IMR-90 (cell line): ENCODE data around the gene LTBP1. TPM values are rescaled to one million over a fixed set of nuclear protein-coding genes. Genes with fewer than 3 reads are reported as not detected.

ENCODE experiments used
- ATAC-seq: fragments of 200-7000 bp; cut with Tn5 transposase; 2 replicates; pipeline ENCODE4 v1.9.1; 2020; ENCODE audit warnings: low read depth, mild to moderate bottlenecking, moderate library complexity
- BruUV-seq: library from RNA; stranded (reverse); fragments of 400-500 nt; replicated peaks from 2 replicates; lab custom pipeline; 2021; lab: Mats Ljungman, UMichigan
- CTCF ChIA-PET: fragments of 300-600 bp; formaldehyde crosslinking; extraction: SDS; loops from one replicate; lab custom pipeline; 2021; ENCODE audit warnings: antibody characterized with exemption; lab: Yijun Ruan, JAX
- POLR2A ChIA-PET: fragments of 300-600 bp; sonication (Branson Sonifier 250); formaldehyde crosslinking; loops from one replicate; lab custom pipeline; 2022; ENCODE audit warnings: antibody characterized with exemption; ENCODE audit not compliant: unreplicated experiment; lab: Charles Lee
- DNase-seq: peaks from one replicate; pipeline ENCODE4 v3.0.0; 2013
- H2AFZ ChIP-seq: replicated peaks from 2 replicates; pipeline ENCODE3; 2013; ENCODE audit warnings: low read length, mild to moderate bottlenecking; ENCODE audit not compliant: poor library complexity
- H2AK5ac ChIP-seq: 2 replicates; pipeline ENCODE4 v1.6.1; 2013; ENCODE audit warnings: low read depth, low read length, inconsistent platforms
- H2AK9ac ChIP-seq: replicated peaks from 2 replicates; pipeline ENCODE3; 2013; ENCODE audit warnings: mild to moderate bottlenecking, low read depth, low read length, moderate library complexity; ENCODE audit not compliant: poor library complexity
- H2BK120ac ChIP-seq: 2 replicates; pipeline ENCODE4 v1.6.1; 2013; ENCODE audit warnings: low read depth, low read length, inconsistent platforms
- H2BK15ac ChIP-seq: 3 replicates; pipeline ENCODE4 v1.6.1; 2013; ENCODE audit warnings: low read depth, low read length, inconsistent platforms
- H2BK20ac ChIP-seq: 2 replicates; pipeline ENCODE4 v1.6.1; 2013; ENCODE audit warnings: low read depth, mild to moderate bottlenecking, inconsistent platforms, low read length, moderate library complexity
- H2BK5ac ChIP-seq: 2 replicates; pipeline ENCODE4 v1.6.1; 2013; ENCODE audit warnings: mild to moderate bottlenecking, low read depth, low read length, inconsistent platforms; ENCODE audit not compliant: poor library complexity, severe bottlenecking
- H3K14ac ChIP-seq: replicated peaks from 2 replicates; pipeline ENCODE4 v1.6.1; 2013; ENCODE audit warnings: low read depth, low read length, inconsistent platforms
- H3K18ac ChIP-seq: 2 replicates; pipeline ENCODE4 v1.6.1; 2013; ENCODE audit warnings: low read depth, low read length, control low read depth
- H3K23ac ChIP-seq: 2 replicates; pipeline ENCODE4 v1.6.1; 2013; ENCODE audit warnings: low read depth, low read length, inconsistent platforms
- H3K27ac ChIP-seq: 2 replicates; pipeline ENCODE4 v1.5.1; 2013; ENCODE audit warnings: mild to moderate bottlenecking, control low read depth, low read length; ENCODE audit not compliant: insufficient read depth
- H3K27me3 ChIP-seq: 2 replicates; pipeline ENCODE4 v1.6.1; 2013; ENCODE audit warnings: low read length; ENCODE audit not compliant: control insufficient read depth, insufficient read depth
- H3K36me3 ChIP-seq: 2 replicates; pipeline ENCODE4 v1.6.1; 2013; ENCODE audit warnings: low read length, mixed read lengths; ENCODE audit not compliant: control insufficient read depth, insufficient read depth
- H3K4ac ChIP-seq: 2 replicates; pipeline ENCODE4 v1.6.1; 2013; ENCODE audit warnings: low read depth, low read length, inconsistent platforms
- H3K4me1 ChIP-seq: 2 replicates; pipeline ENCODE4 v1.6.1; 2013; ENCODE audit warnings: low read length, mixed read lengths; ENCODE audit not compliant: control insufficient read depth, insufficient read depth
- H3K4me2 ChIP-seq: 2 replicates; pipeline ENCODE4 v1.6.1; 2013; ENCODE audit warnings: low read depth, mild to moderate bottlenecking, control low read depth, low read length, moderate library complexity
- H3K4me3 ChIP-seq: 2 replicates; pipeline ENCODE4 v1.5.1; 2013; ENCODE audit warnings: low read depth, mild to moderate bottlenecking, control low read depth, low read length, moderate library complexity; ENCODE audit not compliant: insufficient read depth
- H3K56ac ChIP-seq: 2 replicates; pipeline ENCODE4 v1.6.1; 2013; ENCODE audit warnings: low read length, inconsistent platforms; ENCODE audit not compliant: insufficient read depth; ENCODE audit errors: extremely low read depth
- H3K79me1 ChIP-seq, 2 experiments: 2 replicates each; pipeline ENCODE4 v1.6.1; 2013; ENCODE audit warnings: low read length in 2 of 2, inconsistent platforms in 1 of 2, low read depth in 1 of 2
- H3K9ac ChIP-seq: 2 replicates; pipeline ENCODE4 v1.6.1; 2013; ENCODE audit warnings: low read depth, low read length, control low read depth
- H3K9me1 ChIP-seq: 2 replicates; pipeline ENCODE4 v1.6.1; 2013; ENCODE audit warnings: low read length, inconsistent platforms; ENCODE audit not compliant: insufficient read depth
- H3K9me3 ChIP-seq: 2 replicates; pipeline ENCODE4 v1.6.1; 2013; ENCODE audit warnings: low read length; ENCODE audit not compliant: control insufficient read depth, insufficient read depth
- H4K20me1 ChIP-seq: 2 replicates; pipeline ENCODE4 v1.6.1; 2013; ENCODE audit warnings: low read length, inconsistent platforms; ENCODE audit not compliant: insufficient read depth
- H4K5ac ChIP-seq: 2 replicates; pipeline ENCODE4 v1.6.1; 2013; ENCODE audit warnings: mild to moderate bottlenecking, low read depth, low read length, control low read depth
- H4K8ac ChIP-seq, 2 experiments: 2 replicates each; pipeline ENCODE4 v1.6.1; 2013; ENCODE audit warnings: low read depth in 2 of 2, low read length in 2 of 2, control low read depth in 1 of 2, inconsistent platforms in 1 of 2
- H4K91ac ChIP-seq: 2 replicates; pipeline ENCODE4 v1.6.1; 2013; ENCODE audit warnings: low read depth, low read length, inconsistent platforms; ENCODE audit not compliant: insufficient read depth
- BHLHE40 ChIP-seq: fragments of 150-350 bp; IDR thresholded peaks from 2 replicates; pipeline ENCODE4 v1.6.1; 2016; ENCODE audit warnings: mild to moderate bottlenecking, low read depth, low read length
- CEBPB ChIP-seq: IDR thresholded peaks from 2 replicates; pipeline ENCODE4 v1.6.1; 2012; ENCODE audit warnings: low read depth, low read length, improper control_type of control experiment
- CHD1 ChIP-seq: IDR thresholded peaks from 2 replicates; pipeline ENCODE4 v1.6.1; 2012; ENCODE audit warnings: low read depth, low read length, improper control_type of control experiment
- ELK1 ChIP-seq: fragments of 150-350 bp; IDR thresholded peaks from 2 replicates; pipeline ENCODE4 v1.6.1; 2016; ENCODE audit warnings: low read depth, mild to moderate bottlenecking, low read length, moderate library complexity, borderline replicate concordance
- FOS ChIP-seq: fragments of 150-350 bp; IDR thresholded peaks from 2 replicates; pipeline ENCODE4 v1.6.1; 2016; ENCODE audit warnings: low read depth, low read length
- MAFK ChIP-seq: IDR thresholded peaks from 2 replicates; pipeline ENCODE4 v1.6.1; 2012; ENCODE audit warnings: low read depth, low read length, improper control_type of control experiment
- MAZ ChIP-seq: IDR thresholded peaks from 2 replicates; pipeline ENCODE4 v1.6.1; 2012; ENCODE audit warnings: low read depth, mild to moderate bottlenecking, low read length, improper control_type of control experiment, moderate library complexity, borderline replicate concordance
- MXI1 ChIP-seq: IDR thresholded peaks from 2 replicates; pipeline ENCODE4 v1.6.1; 2012; ENCODE audit warnings: low read depth, mild to moderate bottlenecking, low read length, moderate library complexity, borderline replicate concordance
- NFE2L2 ChIP-seq: fragments of 150-350 bp; IDR thresholded peaks from 2 replicates; pipeline ENCODE4 v1.6.1; 2016; ENCODE audit warnings: low read depth, mild to moderate bottlenecking, low read length
- POLR2A ChIP-seq: IDR thresholded peaks from 2 replicates; pipeline ENCODE4 v1.6.1; 2012; ENCODE audit warnings: mild to moderate bottlenecking, low read depth, low read length
- RAD21 ChIP-seq: IDR thresholded peaks from 2 replicates; pipeline ENCODE4 v1.6.1; 2012; ENCODE audit warnings: low read length, improper control_type of control experiment
- RCOR1 ChIP-seq: IDR thresholded peaks from 2 replicates; pipeline ENCODE4 v1.6.1; 2012; ENCODE audit warnings: mild to moderate bottlenecking, low read length, improper control_type of control experiment; ENCODE audit not compliant: insufficient replicate concordance
- RFX5 ChIP-seq: IDR thresholded peaks from 2 replicates; pipeline ENCODE4 v1.8.0; 2012; ENCODE audit warnings: low read depth, mild to moderate bottlenecking, low read length, moderate library complexity
- SMC3 ChIP-seq: fragments of 150-350 bp; IDR thresholded peaks from 2 replicates; pipeline ENCODE4 v1.6.1; 2016; ENCODE audit warnings: low read depth, mild to moderate bottlenecking, antibody characterized with exemption, low read length, moderate library complexity
- WGBS, 2 experiments: methylation state at CpG; one replicate each; pipeline versions ENCODE4 v1.1.5 to v1.1.7; 2013; ENCODE audit warnings: missing lambda C conversion rate in 2 of 2; ENCODE audit not compliant: insufficient read length in 1 of 2; ENCODE audit errors: extremely low coverage in 2 of 2; 5-methylcytosine and 5-hydroxymethylcytosine counted together
- dilution Hi-C: fragments of 300-500 bp; cut with HindIII; formaldehyde crosslinking; loops from one replicate; pipeline ENCODE4 v1.14.3; 2018; ENCODE audit warnings: low sequenced_read_pairs; ENCODE audit not compliant: unreplicated experiment
- in situ Hi-C: fragments of 300-500 bp; cut with MboI; formaldehyde crosslinking; loops from 3 replicates; pipeline ENCODE4 v1.14.3; 2019; ENCODE audit warnings: low sequenced_read_pairs, inconsistent platforms, mixed read lengths
- intact Hi-C: fragments of 100-400 bp; cut with micrococcal nuclease; formaldehyde crosslinking; loops from 2 replicates; pipeline ENCODE4 v1.10.0; 2022
- polyA plus RNA-seq, 3 experiments: library from polyadenylated mRNA; depleted of rRNA; stranded (reverse); fragments of >200 nt; gene quantifications; 2 replicates each; pipeline ENCODE4 v1.2.3, GENCODE V29; 2012; ENCODE audit warnings: low replicate concordance in 1 of 3
- total RNA-seq: library from RNA; depleted of rRNA; stranded (reverse); fragments of >200 nt; gene quantifications from 2 replicates; pipeline ENCODE4 v1.2.3, GENCODE V29; 2012
- TF ChIP-seq, protein P1 (sequence below): fragments of 150-350 bp; IDR thresholded peaks from 2 replicates; pipeline ENCODE4 v1.6.1; 2017; ENCODE audit warnings: mild to moderate bottlenecking, antibody characterized with exemption, low read length, low read depth
- TF ChIP-seq, protein P2 (sequence below): conservative IDR thresholded peaks from 2 replicates; pipeline ENCODE4 v1.5.1; 2012; ENCODE audit warnings: mild to moderate bottlenecking, low read depth, low read length, improper control_type of control experiment

Gene LTBP1
- total and polyA plus RNA-seq, 2 of the 4 experiments (the other 2 are of a cell fraction) = 235 to 326 TPM

DNA sequence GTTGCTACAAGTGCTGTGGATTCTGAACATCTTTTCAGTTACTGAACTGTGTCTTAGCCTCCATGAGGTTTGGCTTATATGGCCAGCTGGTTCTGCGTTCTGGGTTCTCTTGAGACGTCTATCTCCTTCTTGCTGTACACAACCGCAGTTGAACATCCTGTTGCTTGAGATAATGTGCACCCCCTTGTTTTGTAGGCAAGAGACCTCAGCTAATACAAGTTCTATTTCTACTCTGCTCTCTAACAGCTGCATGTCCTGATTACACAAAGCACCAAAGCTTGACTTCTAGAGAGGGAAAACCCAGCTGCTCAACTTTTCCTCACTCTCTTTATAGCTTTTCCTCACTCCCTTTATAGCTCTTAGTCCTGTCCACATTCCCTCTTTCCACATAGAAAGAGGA, 176.0 kb downstream of the LTBP1 start:
- BruUV-seq = no TSS peak
- 90% methylated on average over 2 of the region's 3 CpGs; no CpG with 5 or more reads in 1 of the 2 experiments for WGBS, 2 experiments
- intact Hi-C loops = no loop called here

More for the DNA sequence above, 176.0 kb downstream of the LTBP1 start:
- DNase-seq (no peak), ATAC-seq (no peak; the same call in 1 of the 2 replicates)
- no peak overlapping the region; the same call in 1 of the 2 replicates for H3K18ac ChIP-seq
- CTCF ChIA-PET = interaction anchor here (0.7 kb wide), 2 partner anchors 9 to 373 kb away, joined by 6 to 9 read pairs; no protein-coding TSS in a partner anchor
- H2BK20ac ChIP-seq = no peak overlapping the region
- no peak overlapping the region for H4K8ac ChIP-seq
- H4K91ac ChIP-seq = no peak overlapping the region; the same call in 1 of the 2 replicates
- POLR2A ChIA-PET = no interaction called here
- TF ChIP-seq MXI1 (no peak), RAD21 (no peak), BHLHE40 (no peak), MAZ (no peak), NFE2L2 (no peak), RFX5 (no peak), ELK1 (no peak), FOS (no peak), CHD1 (no peak), RCOR1 (no peak), MAFK (no peak), SMC3 (no peak), POLR2A (no peak), CEBPB (no peak)
- TF ChIP-seq, protein P1, sequence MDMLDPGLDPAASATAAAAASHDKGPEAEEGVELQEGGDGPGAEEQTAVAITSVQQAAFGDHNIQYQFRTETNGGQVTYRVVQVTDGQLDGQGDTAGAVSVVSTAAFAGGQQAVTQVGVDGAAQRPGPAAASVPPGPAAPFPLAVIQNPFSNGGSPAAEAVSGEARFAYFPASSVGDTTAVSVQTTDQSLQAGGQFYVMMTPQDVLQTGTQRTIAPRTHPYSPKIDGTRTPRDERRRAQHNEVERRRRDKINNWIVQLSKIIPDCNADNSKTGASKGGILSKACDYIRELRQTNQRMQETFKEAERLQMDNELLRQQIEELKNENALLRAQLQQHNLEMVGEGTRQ = no peak
- TF ChIP-seq, protein P2, sequence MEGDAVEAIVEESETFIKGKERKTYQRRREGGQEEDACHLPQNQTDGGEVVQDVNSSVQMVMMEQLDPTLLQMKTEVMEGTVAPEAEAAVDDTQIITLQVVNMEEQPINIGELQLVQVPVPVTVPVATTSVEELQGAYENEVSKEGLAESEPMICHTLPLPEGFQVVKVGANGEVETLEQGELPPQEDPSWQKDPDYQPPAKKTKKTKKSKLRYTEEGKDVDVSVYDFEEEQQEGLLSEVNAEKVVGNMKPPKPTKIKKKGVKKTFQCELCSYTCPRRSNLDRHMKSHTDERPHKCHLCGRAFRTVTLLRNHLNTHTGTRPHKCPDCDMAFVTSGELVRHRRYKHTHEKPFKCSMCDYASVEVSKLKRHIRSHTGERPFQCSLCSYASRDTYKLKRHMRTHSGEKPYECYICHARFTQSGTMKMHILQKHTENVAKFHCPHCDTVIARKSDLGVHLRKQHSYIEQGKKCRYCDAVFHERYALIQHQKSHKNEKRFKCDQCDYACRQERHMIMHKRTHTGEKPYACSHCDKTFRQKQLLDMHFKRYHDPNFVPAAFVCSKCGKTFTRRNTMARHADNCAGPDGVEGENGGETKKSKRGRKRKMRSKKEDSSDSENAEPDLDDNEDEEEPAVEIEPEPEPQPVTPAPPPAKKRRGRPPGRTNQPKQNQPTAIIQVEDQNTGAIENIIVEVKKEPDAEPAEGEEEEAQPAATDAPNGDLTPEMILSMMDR = no peak
- H3K9me3 ChIP-seq = no peaks in the 10 kb centered on the region
- H2BK120ac ChIP-seq = no peak overlapping the region
- peak overlapping the region; percentile 35 for H3K4ac ChIP-seq
- peaks cover 12% of the 10 kb centered on the region; the same call in 1 of the 2 replicates for H3K9me1 ChIP-seq
- in situ Hi-C loops (no loop called here), dilution Hi-C loops (no loop called here)
- H4K5ac ChIP-seq = no peak overlapping the region
- no peak overlapping the region for H2AFZ ChIP-seq
- no peaks in the 10 kb centered on the region for H4K20me1 ChIP-seq
- no peak overlapping the region for H2BK5ac ChIP-seq
- no peak overlapping the region for H3K9ac ChIP-seq
- H3K4me1 ChIP-seq = peaks cover 9% of the 10 kb centered on the region; the same call in 1 of the 2 replicates
- peak overlapping the region; percentile 59; the same call in 1 of the 2 replicates for H2AK5ac ChIP-seq
- no peak overlapping the region for H3K4me2 ChIP-seq
- H3K4me3 ChIP-seq = no peak overlapping the region
- 0 out of 2 replicates have a peak overlapping the region, but pooled peaks have one; percentile 37 for H3K14ac ChIP-seq
- H3K27ac ChIP-seq = no peak overlapping the region
- no peak overlapping the region for H2AK9ac ChIP-seq
- H3K36me3 ChIP-seq = peaks cover 3% of the 10 kb centered on the region; the same call in 1 of the 2 replicates
- no peak overlapping the region for H3K56ac ChIP-seq
- H3K27me3 ChIP-seq = no peaks in the 10 kb centered on the region
- peak overlapping the region; percentile 63; the same call in 1 of the 3 replicates for H2BK15ac ChIP-seq
- H3K23ac ChIP-seq = peak overlapping the region; percentile 33; the same call in 1 of the 2 replicates
- H3K79me1 ChIP-seq = peaks cover 17 to 33% of the 10 kb centered on the region in 2 experiments
